Transverse colon (tissue), 4 donors: Measurements from ENCODE around the gene SUN2. TPM values are rescaled to one million over a fixed set of nuclear protein-coding genes. Genes with fewer than 3 reads are reported as not detected.

ENCODE experiments used
- DNase-seq: peaks from one replicate; pipeline ENCODE4 v3.0.0-alpha.2; 2019
- H3K27ac ChIP-seq, 4 donors: fragments of 200-600 bp; sonication (generic); 2 replicates each; pipeline ENCODE4 v1.5.1; 2016 to 2018; ENCODE audit warnings: inconsistent platforms in 4 of 4
- H3K27me3 ChIP-seq: fragments of 200-600 bp; sonication (generic); 2 replicates; pipeline ENCODE4 v1.5.1; 2017; ENCODE audit warnings: inconsistent platforms
- H3K36me3 ChIP-seq, 4 donors: fragments of 200-600 bp; sonication (generic); 2 replicates each; pipeline ENCODE4 v1.5.1; 2017 to 2019; ENCODE audit warnings: inconsistent platforms in 4 of 4
- H3K4me1 ChIP-seq, 4 donors: fragments of 200-600 bp; sonication (generic); 2 replicates each; pipeline ENCODE4 v1.5.1; 2017 to 2020; ENCODE audit warnings: inconsistent platforms in 4 of 4
- H3K4me3 ChIP-seq, 4 donors: fragments of 200-600 bp; sonication (generic); 1 replicate in 1 of 4; 2 replicates in 3 of 4; pipeline versions ENCODE4 v1.5.1 to v1.6.1; 2017 to 2019; ENCODE audit warnings: inconsistent platforms in 4 of 4
- H3K9me3 ChIP-seq, 2 donors: fragments of 200-600 bp; sonication (generic); 2 replicates each; pipeline ENCODE4 v1.5.1; 2017 to 2019; ENCODE audit warnings: inconsistent platforms in 2 of 2
- EP300 ChIP-seq: sonication (generic); formaldehyde crosslinking; IDR thresholded peaks from one replicate; pipeline ENCODE4 v1.6.1; 2017; ENCODE audit warnings: antibody characterized with exemption, low read depth
- POLR2A ChIP-seq: fragments of 450-650 bp; IDR thresholded peaks from one replicate; pipeline ENCODE4 v1.6.1; 2016; ENCODE audit warnings: antibody characterized with exemption, mild to moderate bottlenecking, moderate library complexity
- POLR2AphosphoS5 ChIP-seq, 3 donors: sonication (generic); formaldehyde crosslinking; IDR thresholded peaks; one replicate each; pipeline ENCODE4 v1.6.1; 2016; ENCODE audit warnings: antibody characterized with exemption in 3 of 3
- WGBS, 2 donors: methylation state at CpG; one replicate each; pipeline ENCODE4 v1.1.5; 2018; ENCODE audit warnings: low coverage in 1 of 2; 5-methylcytosine and 5-hydroxymethylcytosine counted together
- in situ Hi-C, 4 donors: fragments of 200-750 bp; cut with MboI; loops; one replicate each; pipeline versions ENCODE4 v1.15.0 to v1.15.1; 2017; ENCODE audit warnings: low sequenced_read_pairs in 3 of 4, low pct_ligation_motif_present in 1 of 4, low pct_unique_long_range_greater_than_20kb in 1 of 4
- intact Hi-C: fragments of 100-400 bp; cut with DNase I; formaldehyde crosslinking; loops from one replicate; pipeline ENCODE4 v1.15.1; 2023; ENCODE audit warnings: low total_unique reads
- total RNA-seq, 4 donors: library from RNA; depleted of rRNA; stranded (reverse); fragments of >200 nt; gene quantifications; one replicate each; pipeline ENCODE4 v1.1.0, GENCODE V29; 2016
- TF ChIP-seq, protein P1 (sequence below), 5 experiments: fragments of 200-600 bp in 3 of 5; fragments of 450-650 bp in 2 of 5; sonication (generic) in 3 of 5; IDR thresholded peaks; 1 replicate in 2 of 5; 2 replicates in 3 of 5; pipeline ENCODE4 v1.5.1; 2016 to 2017; ENCODE audit warnings: antibody characterized with exemption in 5 of 5, inconsistent platforms in 3 of 5, mild to moderate bottlenecking in 2 of 5, moderate library complexity in 1 of 5

The SUN2 gene
- total RNA-seq, 4 donors from 2014 or later, result 168 to 523 (median 216) TPM

- in situ Hi-C loops (no loop called here), intact Hi-C loops (no loop called here)
- 89 to 100% methylated on average over 1 to 6 of the region's 6 CpGs for WGBS, 2 donors
- Histone ChIP-seq H3K27ac (peak overlapping the region in 1 of 4 donors; percentile 80), H3K4me1 (peaks cover 16 to 21% (median 20%) of the 10 kb centered on the region in 4 donors), H3K9me3 (no peaks in the 10 kb centered on the region), H3K4me3 (no peak overlapping the region), H3K27me3 (no peaks in the 10 kb centered on the region), H3K36me3 (peaks cover 0 to 43% (median 26%) of the 10 kb centered on the region in 4 donors)
- TF ChIP-seq, protein P1, sequence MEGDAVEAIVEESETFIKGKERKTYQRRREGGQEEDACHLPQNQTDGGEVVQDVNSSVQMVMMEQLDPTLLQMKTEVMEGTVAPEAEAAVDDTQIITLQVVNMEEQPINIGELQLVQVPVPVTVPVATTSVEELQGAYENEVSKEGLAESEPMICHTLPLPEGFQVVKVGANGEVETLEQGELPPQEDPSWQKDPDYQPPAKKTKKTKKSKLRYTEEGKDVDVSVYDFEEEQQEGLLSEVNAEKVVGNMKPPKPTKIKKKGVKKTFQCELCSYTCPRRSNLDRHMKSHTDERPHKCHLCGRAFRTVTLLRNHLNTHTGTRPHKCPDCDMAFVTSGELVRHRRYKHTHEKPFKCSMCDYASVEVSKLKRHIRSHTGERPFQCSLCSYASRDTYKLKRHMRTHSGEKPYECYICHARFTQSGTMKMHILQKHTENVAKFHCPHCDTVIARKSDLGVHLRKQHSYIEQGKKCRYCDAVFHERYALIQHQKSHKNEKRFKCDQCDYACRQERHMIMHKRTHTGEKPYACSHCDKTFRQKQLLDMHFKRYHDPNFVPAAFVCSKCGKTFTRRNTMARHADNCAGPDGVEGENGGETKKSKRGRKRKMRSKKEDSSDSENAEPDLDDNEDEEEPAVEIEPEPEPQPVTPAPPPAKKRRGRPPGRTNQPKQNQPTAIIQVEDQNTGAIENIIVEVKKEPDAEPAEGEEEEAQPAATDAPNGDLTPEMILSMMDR (IDR thresholded peaks at IDR 0.05), result no peak
- no peak for TF ChIP-seq EP300
- TF ChIP-seq POLR2AphosphoS5 (IDR thresholded peaks at IDR 0.05), result no peak
- TF ChIP-seq POLR2A, result no peak
- DNase-seq, result no peak
These were observed 24.1 kb downstream of the SUN2 start for GRCh38 chr22:38731703-38732161.

DNA sequence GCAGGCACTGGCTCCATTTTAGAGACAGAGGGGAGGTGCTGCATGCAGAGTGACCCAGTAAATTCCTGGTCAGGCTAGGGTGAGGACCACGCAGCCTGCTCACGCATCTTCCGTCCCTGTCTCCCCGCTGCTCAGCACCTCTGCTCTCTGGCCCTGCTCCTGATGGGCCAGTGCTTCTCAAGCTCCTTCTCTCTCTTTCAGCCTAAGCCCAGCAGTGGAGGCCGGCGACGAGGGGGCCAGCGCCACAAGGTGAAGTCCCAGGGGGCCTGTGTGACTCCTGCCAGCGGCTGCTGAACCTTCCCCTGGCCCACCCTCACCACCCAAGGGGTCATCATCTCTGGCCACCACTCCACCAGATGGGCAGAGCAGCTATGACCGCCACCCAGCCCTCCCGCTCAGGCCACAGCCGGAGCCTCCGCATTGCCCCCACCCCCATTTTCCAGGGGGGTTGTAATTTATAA, 25.4 kb downstream of the SUN2 start:
- TF ChIP-seq, protein P1 (IDR thresholded peaks at IDR 0.05), result no peak
- no peak for TF ChIP-seq POLR2A
- TF ChIP-seq POLR2AphosphoS5 (IDR thresholded peaks at IDR 0.05), result no peak
- TF ChIP-seq EP300, result no peak
- Histone ChIP-seq H3K27ac (no peak overlapping the region), H3K9me3 (no peaks in the 10 kb centered on the region), H3K27me3 (no peaks in the 10 kb centered on the region), H3K4me1 (peaks cover 16 to 21% (median 20%) of the 10 kb centered on the region in 4 donors), H3K4me3 (no peak overlapping the region), H3K36me3 (peaks cover 0 to 50% (median 26%) of the 10 kb centered on the region in 4 donors)
- in situ Hi-C loops (no loop called here), intact Hi-C loops (no loop called here)
- WGBS, 2 donors, result 96% methylated on average over 13 of the region's 13 CpGs; no CpG with 5 or more reads in 1 of the 2 donors
- no peak for DNase-seq

DNA sequence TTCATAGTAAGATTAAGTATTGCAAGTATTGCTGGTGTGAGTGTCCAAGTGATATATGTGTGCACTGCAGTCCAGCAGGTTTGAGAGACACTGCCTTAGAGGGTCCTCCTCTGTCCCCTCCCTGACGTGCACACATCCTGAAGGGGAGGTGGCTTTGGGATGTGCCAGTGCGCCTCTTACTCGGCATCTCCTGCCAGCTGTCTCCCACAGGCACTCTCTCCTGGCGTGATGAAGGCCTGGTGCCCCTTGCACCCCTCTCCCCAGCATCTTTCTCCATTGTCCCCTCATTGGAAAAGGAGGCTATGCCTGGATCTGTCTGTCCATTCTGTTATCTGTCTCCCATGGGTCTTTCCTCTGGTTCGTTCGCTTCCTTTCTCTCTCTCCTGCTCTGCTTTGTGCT, 25.9 kb downstream of the SUN2 start:
- DNase-seq, result no peak
- H3K9me3 ChIP-seq, result no peaks in the 10 kb centered on the region
- H3K4me3 ChIP-seq, result no peak overlapping the region
- H3K27ac ChIP-seq, result no peak overlapping the region
- H3K4me1 ChIP-seq, result peaks cover 16 to 21% (median 20%) of the 10 kb centered on the region in 4 donors
- in situ Hi-C loops (no loop called here), intact Hi-C loops (no loop called here)
- peaks cover 0 to 53% (median 29%) of the 10 kb centered on the region in 4 donors for H3K36me3 ChIP-seq
- TF ChIP-seq POLR2A (no peak), EP300 (no peak), POLR2AphosphoS5 (IDR thresholded peaks at IDR 0.05) (no peak)
- TF ChIP-seq, protein P1 (IDR thresholded peaks at IDR 0.05), result no peak
- no peaks in the 10 kb centered on the region for H3K27me3 ChIP-seq
- WGBS, 2 donors, result 84 to 88% methylated on average over 3 to 6 of the region's 6 CpGs

- Histone ChIP-seq H3K27me3 (no peaks in the 10 kb centered on the region), H3K4me3 (no peak overlapping the region), H3K36me3 (peaks cover 0 to 53% (median 33%) of the 10 kb centered on the region in 4 donors), H3K4me1 (peaks cover 12 to 14% (median 14%) of the 10 kb centered on the region in 4 donors), H3K9me3 (no peaks in the 10 kb centered on the region), H3K27ac (no peak overlapping the region)
- WGBS, 2 donors, result 95% methylated on average over 18 of the region's 18 CpGs; no CpG with 5 or more reads in 1 of the 2 donors
- intact Hi-C loops (no loop called here), in situ Hi-C loops (no loop called here)
- DNase-seq, result no peak
- TF ChIP-seq POLR2A (no peak), POLR2AphosphoS5 (IDR thresholded peaks at IDR 0.05) (no peak), EP300 (no peak)
- TF ChIP-seq, protein P1 (IDR thresholded peaks at IDR 0.05), result no peak
These were observed 26.7 kb downstream of the SUN2 start for GRCh38 chr22:38728871-38729796.
